T follicular helper cell (primary cell): Measurements from ENCODE around the gene DHX40.
"Not testable (repeated sequence)": the region's sequence is repeated elsewhere in the genome, so short reads cannot be mapped to it uniquely, and the experiment has no call there.

Source experiments
- DNase-seq: peaks from one replicate; pipeline ENCODE4 v3.0.0-alpha.2; 2020; ENCODE audit warnings: low read depth

DHX40 gene

DNA sequence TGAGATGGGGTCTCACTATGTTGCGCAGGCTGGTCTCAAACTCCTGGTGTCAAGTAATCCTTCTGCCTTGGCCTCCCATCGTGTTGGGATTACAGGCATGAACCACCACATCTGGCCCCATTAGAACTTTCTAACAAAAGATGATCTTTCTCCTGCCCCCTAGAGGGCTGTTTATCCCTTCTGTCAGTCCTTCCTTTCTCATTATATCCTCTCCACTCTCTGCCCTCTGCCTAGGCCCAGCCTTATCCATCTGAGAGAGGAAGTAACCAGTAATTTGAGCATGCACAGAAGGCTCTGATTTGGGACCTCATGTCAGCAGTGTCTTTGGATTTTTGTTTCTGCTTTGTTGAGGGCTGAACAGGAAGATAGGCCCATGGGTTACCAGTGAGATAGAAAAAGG lies 4.4 kb upstream of the DHX40 start:
- no peak for DNase-seq

DNA sequence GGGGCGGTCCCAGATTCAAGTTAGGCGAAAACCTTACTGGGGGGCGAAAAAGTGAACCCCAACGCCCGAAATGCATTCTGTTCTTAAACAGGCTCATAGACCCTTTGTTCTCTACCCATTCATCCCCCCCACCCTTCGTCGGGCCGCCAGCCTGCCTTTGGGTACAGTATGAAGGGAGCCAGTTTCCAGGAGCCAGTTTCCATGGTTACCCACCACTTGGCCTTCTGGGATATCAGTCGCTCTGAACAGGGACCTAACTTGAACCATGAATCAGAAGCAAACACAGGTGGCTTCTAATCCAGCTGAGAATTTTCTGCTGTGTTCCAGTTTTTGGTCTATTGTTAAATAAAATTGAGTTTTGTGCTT lies 532 bp downstream of the DHX40 start:
- DNase-seq, result peak; percentile 44

DNA sequence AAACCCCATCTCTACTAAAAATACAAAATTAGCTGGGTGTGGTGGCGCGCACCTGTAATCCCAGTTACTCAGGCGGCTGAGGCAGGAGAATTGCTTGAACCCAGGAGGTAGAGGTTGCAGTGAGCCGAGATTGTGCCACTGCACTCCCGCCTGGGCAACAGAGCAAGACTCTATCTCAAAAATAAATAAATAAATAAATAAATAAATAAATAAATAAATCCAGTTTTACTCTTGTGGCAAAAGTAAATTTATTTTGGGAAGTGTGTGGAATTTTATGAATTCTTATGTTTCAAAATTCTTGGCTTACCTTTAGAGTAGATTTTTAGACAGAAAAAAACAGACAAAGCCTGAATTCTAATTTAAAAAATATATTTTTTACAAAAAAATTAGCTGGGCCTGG lies 3.7 kb downstream of the DHX40 start:
- DNase-seq, result not testable (repeated sequence)

DNA sequence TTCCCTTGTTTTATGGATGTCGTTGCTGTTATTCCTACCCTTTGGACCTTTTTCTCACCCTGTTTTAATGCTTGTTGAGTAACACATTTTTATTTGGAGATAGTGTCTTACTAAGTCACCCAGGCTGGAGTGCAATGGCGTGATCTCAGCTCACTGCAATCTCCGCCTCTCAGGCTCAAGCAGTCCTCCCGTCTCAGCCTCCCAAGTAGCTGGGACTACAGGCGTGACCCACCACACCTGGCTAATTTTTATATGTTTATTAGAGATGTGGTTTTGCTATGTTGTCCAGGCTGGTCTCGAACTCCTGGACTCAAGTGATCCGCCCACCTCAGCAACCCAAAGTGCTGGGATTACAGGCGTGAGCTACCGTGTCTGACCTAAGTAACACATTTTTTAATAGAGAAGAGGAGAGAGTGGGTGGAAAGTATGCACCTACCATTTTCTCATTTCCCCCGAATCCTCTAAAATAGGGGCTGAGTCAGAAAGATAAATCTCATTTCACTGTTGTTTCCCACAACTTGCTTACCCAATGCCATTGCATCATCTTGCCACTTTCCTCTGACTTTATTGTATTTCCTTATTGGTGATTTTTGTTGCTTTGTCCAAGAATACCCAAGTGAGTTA lies 7.0 kb downstream of the DHX40 start:
- no peak for DNase-seq

DNA sequence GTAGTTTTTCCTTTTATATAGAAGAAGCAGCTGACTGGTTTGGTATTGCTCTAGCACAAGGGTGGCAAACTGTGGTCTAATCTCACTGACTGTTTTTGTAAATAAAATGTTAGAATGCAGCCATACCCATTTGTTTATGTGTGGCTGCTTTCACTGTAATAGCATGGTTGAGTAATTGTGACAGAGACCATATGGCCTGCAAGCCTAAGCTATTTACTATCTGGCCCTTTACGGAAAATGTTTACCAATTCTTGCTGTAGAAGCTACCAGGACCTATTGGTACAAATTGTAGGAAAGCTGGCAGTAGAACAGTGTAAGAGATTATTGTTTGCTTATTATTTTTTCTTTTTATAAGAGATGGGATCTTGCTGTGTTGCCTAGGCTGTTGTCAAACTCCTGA lies 18.8 kb downstream of the DHX40 start:
- DNase-seq, result not testable (repeated sequence)

DNA sequence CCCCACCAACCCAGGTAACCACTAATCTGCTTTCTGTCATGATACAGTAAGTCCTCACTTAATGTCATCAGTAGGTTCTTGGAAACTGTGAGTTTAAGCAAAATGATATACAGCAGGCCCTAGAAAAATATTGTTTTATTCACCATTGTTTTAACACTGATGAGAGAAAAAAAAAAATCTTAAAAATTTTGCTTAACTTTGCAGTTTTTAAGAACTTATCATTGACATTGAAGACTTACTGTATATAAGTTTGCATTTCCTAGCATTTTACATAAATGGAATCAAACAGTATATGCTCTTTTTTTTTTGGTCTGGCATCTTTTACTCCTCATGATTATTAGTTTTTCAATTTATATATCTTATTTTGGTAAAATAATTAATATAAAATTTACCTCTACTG lies 34.8 kb downstream of the DHX40 start:
- no peak for DNase-seq

DNA sequence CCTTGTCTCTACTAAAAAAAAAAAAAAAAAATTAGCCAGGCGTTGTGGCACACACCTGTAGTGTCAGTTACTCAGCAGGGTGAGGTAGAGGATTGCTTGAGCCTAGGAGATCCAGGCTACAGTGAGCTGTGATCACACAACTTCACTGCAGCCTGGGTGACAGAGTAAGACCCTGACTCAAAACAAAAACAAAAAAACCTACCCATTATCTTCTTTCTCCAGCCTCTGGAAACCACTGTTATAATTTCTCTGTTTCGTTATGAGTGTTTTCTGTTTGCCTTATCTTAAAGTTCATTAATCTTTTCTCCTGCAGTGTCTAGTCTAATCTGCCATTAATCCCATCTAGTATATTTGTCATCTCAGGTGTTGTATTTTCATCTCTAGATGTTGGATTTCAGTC lies 35.7 kb downstream of the DHX40 start:
- no peak for DNase-seq

DNA sequence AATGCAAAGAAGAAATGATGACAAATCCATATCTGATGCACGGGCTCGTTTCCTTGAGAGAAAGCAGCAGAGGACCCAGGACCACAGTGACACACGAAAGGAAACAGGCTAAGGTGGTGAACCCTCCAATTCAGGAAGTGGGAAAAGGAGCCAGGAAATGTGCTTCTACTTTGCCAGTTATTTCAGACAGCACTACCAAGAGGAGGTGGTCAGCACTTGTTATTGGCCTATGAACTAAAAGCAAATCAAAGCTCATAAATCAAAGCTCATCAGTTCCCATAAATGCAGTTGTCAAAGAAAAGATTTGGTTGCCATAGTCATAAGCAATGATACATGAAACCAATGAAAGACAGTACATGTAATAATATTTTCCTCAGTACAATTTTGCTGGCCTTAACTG lies 41.7 kb downstream of the DHX40 start:
- DNase-seq, result no peak

DNA sequence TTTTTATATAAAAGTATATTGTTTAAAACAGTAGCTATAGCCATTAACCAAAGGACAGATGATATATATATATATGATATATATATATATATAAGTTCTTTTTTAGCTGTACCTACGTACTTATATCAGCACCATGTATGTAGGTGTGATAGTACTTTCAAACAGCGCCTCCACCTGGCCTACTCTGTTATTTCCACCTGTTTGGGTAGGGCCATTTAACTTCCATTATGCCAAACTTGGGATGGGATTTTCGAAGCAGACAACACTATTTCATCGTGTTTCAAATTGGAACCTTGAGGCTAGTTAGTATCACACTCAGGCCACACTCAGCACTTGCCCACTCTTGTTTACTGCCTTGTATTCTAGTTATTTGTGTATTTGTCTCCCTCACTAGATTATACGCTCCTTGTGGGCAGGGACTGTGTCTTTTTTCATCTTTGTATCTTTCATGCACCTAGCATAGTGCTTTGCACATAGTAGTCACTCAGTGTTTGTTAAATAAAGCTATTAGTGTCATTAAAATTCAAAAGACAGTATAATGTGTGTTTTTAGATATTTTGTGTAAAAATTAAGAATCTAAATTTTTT lies 42.5 kb downstream of the DHX40 start:
- no peak for DNase-seq

DNA sequence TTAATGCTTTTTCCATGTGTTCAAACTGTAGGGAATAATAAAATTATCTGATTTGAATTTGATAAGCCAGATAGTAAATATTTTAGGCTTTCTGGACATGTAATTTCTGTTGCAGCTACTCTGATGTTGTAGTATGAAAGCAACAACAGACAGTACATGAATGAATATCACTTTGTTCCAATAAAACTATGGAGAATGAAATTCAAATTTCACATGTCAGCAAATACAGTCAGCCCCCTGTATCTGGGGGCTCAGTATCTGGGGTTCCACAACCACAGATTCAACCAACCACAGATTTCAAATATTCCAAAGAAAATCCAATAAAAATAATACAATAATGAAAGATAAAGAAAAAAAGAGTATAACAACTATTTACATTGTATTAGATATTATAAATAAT lies 46.1 kb downstream of the DHX40 start:
- no peak for DNase-seq

DNA sequence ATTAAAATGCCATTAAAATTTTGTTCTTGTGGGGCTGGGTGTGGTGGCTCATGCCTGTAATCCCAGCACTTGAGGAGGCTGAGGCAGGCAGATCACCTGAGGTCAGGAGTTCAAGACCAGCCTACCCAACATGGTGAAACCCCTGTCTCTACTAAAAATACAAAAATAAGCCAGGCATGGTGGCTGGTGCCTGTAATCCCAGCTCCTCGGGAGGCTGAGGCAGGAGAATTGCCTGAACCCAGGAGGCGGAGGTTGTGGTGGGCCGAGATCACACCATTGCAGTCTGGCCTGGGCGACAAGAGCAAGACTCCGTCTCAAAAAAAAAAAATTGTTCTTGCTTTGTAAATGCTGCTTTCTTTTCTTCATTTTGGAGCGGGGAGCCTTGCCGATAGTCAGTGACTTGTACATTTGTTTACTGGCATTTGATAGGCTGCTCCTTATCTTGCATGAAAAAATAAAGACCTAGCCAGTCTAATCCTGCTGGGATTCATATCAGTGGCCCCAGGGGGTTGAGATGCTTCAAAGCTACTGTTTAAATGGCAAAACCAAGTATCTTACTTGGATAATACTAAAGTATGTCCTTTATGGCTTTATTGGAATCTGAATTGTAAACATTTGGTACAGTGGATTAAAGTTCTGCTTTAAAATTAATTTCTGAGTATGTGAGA lies 51.0 kb downstream of the DHX40 start:
- no peak for DNase-seq

DNA sequence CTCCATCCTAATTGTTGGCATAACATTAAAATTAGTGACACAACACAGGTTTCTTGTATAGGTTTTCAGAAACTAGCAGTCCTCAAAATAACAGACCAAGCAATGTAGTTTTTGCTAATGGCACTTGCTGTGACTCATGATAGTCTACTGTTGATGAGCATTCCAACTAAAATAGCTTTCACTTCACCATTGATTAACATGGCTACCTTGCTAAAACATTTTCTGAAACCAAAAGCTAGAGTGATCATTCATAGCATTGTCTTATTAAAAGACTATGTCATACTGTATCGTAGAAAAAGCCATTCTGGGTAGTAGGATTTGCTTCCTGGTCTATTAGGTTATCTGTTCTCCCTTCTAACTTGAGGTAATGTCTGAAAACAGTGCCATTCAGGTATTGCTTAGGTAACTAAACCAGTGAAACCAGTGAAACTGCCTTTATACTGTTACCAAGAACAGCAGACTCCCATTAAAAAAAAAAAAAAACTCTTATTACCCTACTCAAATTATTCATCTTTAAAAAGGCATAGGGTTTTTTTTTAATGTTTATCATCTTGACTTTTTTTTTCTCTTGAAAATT lies 51.8 kb downstream of the DHX40 start:
- no peak for DNase-seq

DNA sequence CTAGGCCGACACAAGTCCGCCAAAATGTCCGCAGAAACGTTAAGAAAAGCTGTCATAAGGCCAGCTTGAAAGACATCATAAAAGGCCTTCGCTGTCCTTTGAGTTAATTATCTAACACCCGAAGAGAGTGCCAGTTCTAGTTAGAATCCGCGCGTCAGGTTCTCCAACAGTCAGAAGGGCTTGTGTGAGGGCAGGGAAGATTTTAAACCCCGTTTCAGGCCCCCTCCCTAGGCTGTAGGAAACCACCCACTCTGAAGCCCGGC lies 53.6 kb downstream of the DHX40 start:
- DNase-seq, result no peak

DNA sequence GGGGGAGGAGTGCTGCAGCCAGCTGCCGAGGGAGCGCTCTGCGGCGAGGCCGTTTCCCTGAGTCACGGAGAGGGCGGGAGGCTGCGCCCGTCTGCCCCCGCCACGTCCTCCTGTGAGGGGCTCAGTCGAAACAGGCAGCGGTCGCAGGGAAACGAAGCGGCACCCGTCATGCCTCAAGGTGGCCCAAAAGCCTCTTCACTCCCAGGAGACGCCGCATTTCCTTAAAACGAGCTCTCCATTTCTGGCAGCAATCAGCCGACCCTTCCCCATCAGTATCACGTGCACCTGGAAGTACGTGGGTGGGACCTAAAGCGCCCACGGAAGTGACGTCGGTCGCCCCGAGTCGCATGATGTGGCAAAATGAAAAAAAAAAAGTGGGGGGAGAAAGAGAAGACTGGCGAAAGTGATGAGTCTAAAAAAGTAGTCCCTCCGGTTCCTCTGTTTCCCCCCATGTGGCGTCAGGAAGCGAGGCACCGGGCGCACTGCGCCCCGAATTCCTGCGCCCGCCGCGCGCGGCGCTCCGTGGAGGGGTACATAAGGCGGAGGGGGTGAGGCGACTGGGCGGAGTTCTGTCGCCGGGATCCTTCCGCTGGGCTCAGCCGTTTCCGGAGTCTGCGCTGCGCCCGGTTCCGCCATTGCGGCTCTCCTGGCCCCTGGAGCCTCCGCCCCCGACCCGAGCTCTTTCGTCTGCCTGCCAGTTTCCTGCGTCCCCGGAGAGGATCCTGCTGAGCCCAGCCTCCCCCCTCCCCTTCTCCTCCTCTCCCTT lies 54.1 kb downstream of the DHX40 start, which contains the start of gene CLTC:
TSS of gene CLTC (plus strand) at position 598 of the 766 bp plus-strand sequence. CDS start 237 bp downstream, outside the sequence.
- DNase-seq, result peak; percentile 87

DNA sequence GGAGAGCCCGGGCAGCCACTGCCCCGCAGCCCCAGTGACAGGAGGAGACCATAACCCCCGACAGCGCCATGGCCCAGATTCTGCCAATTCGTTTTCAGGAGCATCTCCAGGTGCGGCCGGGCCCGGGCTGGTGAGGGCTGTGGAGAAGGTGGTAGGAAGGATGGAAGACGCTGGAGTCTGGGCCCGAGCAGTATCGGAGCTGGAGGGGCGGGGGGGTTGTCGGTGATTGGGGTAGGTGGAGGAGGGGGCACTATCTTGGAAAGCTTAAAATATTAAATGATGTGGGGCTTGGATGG lies 54.6 kb downstream of the DHX40 start:
- DNase-seq, result no peak

DNA sequence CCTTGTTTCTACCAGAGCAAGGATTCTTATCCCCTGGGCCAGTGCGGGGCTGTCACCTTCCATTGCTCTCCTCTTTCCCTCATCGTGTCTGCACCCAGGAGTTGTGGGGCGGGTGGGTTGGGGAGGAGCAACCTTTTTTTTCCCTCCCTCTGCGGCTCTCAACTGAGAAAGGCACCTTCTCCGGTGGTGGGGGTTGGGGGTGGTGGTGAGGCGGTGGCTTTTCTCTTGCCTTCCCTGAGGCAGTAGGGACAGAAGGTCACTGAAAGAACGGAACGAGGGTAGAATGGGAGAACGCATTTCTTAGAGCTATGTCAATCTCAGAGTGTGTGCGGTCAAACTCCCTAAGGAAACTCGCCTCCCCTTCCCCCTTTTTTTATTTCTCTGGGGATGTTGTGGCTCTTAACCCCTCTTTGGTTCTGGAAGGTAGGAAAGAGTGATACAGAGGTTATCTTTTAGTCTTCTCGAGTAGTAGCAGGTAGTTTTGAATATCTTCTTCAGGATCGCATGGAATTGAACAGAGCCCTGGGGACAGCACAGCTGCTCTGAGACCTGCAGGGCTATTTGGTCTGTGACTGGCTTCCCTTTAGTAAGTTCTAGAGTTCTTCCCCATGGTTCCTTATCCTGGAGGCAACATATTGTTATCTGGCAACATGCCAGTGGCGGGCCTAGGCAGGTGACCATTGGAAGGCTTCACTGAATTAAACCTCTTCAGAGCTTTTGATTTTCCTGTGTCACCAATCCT lies 55.3 kb downstream of the DHX40 start:
- peak; percentile 33 for DNase-seq

DNA sequence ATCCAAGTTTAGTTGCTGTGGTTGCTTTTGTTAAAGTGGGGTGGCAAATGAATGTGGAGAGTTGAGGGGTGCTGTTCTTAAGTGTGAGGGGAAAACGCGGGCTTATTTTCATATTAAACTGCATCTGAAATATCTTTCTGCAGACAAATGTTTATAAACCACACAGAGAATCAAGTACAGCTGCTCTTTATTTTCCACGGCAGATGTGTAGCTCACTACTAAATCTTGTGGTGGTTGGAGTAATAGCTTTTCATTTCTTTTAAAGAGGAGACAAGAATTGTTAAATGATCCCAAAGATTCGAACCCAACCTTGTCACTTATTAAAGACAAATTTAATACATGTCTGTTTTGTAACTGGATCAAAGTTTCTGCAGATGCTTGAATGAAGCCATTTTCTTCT lies 56.4 kb downstream of the DHX40 start:
- DNase-seq, result no peak

DNA sequence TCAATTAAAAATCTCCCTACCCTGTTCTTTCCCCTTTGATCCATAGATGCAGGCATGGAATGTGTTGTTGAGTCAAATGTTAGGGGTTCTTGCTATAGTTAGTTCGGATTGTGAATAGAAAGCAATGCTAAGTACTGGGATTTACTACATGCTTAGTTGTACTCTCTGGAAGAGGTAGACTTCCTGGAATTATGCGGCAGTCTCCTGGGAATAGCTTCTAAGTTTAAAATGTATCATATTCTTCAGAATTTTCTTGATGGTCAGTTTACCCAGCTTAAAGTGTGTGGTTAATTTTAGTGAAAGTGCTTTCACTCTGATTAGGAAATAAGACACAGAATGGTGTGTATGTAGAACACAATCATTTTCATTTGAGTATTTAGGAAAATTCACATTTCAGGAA lies 57.7 kb downstream of the DHX40 start:
- no peak for DNase-seq

DNA sequence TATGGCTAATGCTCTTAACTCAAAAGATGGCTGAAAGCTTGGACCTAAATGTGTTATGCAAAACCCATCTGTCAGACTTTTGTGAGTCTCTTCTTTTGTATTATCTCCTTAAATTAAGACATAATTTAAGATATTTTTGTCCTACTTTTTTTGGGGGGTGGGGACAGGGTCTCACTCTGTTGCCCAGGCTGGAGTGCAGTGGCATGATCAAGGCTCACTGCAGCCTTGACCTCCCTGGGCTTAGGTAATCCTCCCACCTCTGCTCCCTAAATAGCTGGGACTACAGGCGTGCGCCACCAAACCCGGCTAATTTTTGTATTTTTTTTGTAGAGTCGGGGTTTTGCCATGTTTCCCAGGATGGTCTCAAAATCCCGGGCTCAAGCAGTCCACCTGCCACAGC lies 61.3 kb downstream of the DHX40 start:
- no peak for DNase-seq

DNA sequence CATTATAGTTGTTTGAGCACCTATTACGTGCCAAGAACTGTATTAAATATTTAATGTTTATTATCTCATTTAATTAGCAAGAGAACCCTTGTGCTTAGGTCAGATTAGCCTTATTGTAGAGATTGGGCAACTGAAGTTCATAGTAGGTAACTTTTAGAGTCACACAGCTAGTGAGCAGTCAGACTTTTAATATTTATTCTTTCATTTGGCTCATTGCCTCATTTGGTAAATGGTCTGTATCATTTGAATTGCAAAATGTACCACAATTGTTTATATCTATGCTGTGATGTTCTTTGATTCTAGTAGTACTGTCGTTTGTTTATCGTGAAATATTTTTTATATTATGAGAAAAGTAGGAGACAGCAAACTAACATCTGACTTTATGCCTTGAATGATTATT lies 61.9 kb downstream of the DHX40 start:
- no peak for DNase-seq

DNA sequence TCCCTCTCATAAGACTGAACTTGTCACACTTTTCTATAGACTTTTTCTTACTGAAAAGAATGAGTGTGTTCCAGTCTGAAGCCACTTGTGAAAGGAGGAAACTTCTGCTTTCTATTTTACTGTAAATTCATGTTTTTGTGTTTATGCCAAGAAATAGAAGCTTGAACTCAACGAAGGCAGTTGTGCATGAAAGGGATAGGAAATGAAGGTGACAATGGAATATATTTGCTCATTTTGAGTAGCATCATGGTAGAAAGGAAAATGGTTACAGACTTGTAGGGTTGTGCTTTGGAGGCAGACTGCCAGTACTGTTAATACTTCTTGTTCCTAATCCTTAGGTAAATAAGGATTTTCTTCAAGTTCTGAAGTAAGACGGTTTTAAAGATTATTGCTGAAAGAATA lies 62.4 kb downstream of the DHX40 start:
- DNase-seq, result no peak

DNA sequence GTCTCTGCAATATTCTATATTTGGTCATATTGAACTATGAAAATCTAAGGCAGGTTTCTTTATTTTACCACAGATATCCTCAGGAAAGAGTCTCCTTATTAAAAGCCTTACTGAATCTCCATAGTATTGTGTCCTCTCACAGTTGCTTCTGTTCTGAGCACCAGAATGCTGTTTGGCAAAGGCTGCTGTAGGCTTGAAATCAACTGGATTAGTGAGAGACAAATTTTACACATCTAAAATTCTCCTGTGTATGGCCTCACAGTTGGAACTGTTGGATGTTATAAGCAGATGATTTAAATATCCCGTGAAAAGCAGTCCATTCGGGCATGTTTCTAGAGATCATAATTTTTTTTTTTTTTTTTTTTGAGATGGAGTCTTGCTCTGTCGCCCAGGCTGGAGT lies 63.8 kb downstream of the DHX40 start:
- no peak for DNase-seq
